GM21717 (cell line): ENCODE measurements around the gene HDAC8.

Source experiments
- ATAC-seq: cut with Tn5 transposase; IDR thresholded peaks from one replicate; pipeline ENCODE4 v1.9.1; 2021; ENCODE audit warnings: mild to moderate bottlenecking, moderate library complexity; ENCODE audit not compliant: unreplicated experiment

Gene HDAC8

DNA sequence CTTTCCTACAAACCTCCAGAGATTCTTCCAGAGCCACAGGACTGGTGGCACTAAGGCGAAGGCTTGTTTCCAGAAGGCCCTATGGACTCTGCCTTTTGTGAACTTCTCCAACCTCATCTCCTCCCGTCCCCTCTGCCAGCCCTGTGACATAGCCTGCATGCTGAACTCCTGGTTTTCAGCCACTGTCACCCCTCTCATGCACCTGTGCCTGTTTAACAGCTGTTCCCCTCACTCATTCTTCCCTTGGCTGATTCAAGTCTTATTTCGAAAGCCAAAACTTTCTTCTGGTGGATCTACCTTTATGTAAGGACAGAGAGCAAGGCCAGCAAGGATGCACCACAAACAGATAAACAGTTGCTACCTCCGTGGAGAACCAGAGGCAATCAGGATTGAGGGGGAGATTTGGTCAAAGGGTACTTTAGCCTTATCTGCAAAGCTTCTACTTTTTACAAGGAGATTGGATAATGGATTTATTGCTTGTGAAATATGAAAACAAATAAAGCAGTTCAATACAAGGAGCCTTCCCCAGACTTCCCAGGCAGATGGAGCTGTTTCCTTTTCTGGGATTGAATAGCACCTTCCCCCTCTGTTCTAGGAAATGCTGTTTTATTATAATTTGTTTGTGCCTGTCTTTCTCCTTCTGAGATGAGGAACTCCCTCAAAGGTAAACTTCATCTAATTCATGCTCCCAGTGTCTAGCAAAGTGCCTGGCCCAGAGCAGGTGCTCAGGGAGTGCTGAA, 272.6 kb downstream of the HDAC8 start:
- ATAC-seq, result no peak

- peak; percentile 61 for ATAC-seq
Measured at GRCh38 chrX:72297953-72298730, 274.5 kb downstream of the HDAC8 start.

DNA sequence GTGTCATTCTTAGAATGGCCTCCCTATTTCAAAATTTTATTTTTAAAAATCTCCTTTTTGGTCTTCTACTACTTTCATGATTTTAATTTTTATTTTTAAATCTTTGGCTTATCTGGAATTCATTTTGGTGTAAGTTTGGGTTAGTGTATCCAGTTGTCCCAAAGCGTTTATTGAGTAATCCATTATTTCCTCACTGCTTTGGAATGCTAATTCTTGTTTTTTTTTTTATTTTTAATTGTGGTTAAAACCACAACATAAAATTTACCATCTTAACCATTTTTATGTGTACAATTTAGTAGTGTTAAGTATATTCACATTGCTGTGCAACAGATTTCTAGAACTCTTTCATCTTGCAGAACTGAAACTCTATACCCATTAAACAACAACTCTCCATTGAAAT, 275.7 kb downstream of the HDAC8 start:
- ATAC-seq, result no peak

DNA sequence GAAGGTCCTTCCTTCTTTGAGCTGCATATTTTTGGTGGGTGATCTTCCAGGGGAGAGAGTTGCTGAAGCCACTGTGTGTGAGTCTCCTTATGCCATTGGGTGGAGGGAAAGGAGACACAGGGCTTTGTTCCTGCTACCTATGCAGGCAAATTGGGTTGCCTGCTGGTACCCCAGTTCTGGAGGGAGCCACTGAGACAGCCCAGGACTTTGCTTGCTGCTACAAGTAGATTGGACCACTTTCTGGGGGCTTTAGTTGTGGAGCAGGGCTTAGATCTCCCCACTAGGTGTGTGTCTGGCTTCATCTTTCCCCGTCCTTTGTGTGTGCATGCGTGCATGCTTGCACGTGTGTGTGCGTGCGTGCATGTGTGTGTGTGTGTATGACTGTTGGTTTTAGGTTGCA, 276.9 kb downstream of the HDAC8 start:
- no peak for ATAC-seq

GRCh38 chrX:72294497-72294896, 278.1 kb downstream of the HDAC8 start:
- no peak for ATAC-seq

DNA sequence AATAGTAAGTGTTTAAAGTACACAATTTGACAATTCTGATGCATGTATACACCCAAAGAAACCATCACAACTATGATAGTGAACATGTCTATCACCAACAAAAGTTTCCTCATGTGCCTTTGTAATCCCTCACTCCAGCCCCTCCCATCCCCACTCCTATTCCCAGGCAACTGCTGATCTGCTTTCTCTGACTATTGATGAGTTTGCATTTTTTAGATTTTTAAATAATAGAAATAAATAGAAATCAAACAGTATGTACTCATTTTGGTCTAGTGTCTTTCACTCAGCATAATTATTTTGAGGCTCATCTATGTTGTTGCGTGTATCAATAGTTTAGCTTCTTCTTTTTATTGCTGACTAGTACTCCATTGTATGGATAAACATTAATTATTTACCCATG, 290.3 kb downstream of the HDAC8 start:
- ATAC-seq, result no peak

DNA sequence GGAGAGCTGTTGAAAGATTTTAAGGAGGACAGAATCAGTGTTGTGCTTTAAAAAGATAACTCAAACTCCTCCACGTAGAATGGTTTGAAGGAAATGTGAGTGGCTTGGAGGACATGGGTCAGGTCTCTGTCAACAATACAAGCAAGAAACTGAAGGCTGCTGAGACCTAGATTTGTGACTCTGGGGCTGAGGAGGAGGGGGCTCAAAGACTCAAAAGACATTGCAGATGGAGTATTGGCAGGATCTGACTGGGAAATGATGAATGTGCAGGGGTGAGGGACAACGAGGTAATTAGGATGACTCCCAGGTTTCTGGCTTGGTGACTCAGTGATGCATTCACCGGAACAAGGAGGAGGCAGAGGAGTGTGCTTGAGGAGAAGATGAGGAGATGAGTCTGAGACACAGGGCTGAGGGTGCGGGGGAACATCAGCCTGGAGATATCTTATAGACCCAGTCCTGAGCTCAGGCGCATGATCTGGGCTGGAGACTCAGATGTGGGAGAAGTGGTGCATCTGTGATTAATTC, 292.3 kb downstream of the HDAC8 start:
- no peak for ATAC-seq
